ENCODE data around the gene ZNF678. TPM values are rescaled to one million over a fixed set of nuclear protein-coding genes. Genes with fewer than 3 reads are reported as not detected.

Gene ZNF678
- total RNA-seq, 1 donor: 5.2 TPM

DNA sequence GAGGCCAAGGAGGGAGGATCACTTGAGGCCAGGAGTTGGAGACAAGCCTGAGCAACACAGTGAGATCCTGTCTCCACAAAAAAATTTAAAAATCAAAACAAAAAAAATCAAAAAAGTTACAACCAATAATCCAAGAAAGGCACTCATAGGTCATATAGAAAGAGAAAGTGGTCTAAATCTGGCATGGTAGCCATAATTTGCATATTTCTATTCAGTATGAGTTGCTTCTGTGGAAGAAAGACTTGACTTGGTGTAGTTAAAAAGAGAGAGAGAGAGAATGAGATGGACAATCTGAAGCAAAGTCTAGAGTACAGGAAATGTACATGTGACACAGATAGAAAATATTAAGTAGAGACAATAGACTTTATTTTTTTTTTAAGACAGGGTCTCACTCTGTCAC lies 149.3 kb downstream of the ZNF678 start:
- TF ChIP-seq, protein P1, sequence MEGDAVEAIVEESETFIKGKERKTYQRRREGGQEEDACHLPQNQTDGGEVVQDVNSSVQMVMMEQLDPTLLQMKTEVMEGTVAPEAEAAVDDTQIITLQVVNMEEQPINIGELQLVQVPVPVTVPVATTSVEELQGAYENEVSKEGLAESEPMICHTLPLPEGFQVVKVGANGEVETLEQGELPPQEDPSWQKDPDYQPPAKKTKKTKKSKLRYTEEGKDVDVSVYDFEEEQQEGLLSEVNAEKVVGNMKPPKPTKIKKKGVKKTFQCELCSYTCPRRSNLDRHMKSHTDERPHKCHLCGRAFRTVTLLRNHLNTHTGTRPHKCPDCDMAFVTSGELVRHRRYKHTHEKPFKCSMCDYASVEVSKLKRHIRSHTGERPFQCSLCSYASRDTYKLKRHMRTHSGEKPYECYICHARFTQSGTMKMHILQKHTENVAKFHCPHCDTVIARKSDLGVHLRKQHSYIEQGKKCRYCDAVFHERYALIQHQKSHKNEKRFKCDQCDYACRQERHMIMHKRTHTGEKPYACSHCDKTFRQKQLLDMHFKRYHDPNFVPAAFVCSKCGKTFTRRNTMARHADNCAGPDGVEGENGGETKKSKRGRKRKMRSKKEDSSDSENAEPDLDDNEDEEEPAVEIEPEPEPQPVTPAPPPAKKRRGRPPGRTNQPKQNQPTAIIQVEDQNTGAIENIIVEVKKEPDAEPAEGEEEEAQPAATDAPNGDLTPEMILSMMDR (IDR thresholded peaks at IDR 0.05; ENCODE audit: insufficient read depth, low read depth, low read length): no peak
- no peak for DNase-seq (ENCODE audit: low read depth)
- H3K4me3 ChIP-seq (ENCODE audit: low read depth, low read length): no peak overlapping the region

DNA sequence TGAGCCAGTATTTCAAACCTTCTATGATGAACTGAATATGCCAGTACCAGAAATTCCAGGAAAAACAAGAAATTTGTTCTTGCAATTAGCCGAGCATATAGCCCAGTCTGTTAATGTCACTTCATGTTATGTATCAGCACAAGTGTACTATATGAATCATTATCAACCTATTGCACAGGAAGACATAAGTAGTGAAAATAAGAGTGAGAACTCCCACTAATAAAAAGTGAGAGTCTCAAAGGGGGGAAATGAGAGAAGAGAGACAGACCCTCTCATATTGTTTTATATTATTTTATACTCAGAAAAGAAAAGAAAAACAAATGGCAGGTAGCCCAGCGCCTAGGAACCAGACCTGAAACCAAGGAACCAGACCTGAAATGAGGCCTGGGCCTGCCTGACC lies 155.6 kb downstream of the ZNF678 start:
- TF ChIP-seq, protein P1 (IDR thresholded peaks at IDR 0.05; ENCODE audit: insufficient read depth, low read depth, low read length): no peak
- DNase-seq (ENCODE audit: low read depth): no peak
- H3K4me3 ChIP-seq (ENCODE audit: low read depth, low read length): no peak overlapping the region

- TF ChIP-seq, protein P1 (IDR thresholded peaks at IDR 0.05; ENCODE audit: insufficient read depth, low read depth, low read length): no peak
- no peak overlapping the region for H3K4me3 ChIP-seq (ENCODE audit: low read depth, low read length)
- no peak for DNase-seq (ENCODE audit: low read depth)
Observed at GRCh38 chr1:227723474-227723873, 160.1 kb downstream of the ZNF678 start.

GRCh38 chr1:227725046-227725445 lies 161.7 kb downstream of the ZNF678 start:
- TF ChIP-seq, protein P1 (IDR thresholded peaks at IDR 0.05; ENCODE audit: insufficient read depth, low read depth, low read length): no peak
- no peak for DNase-seq (ENCODE audit: low read depth)
- H3K4me3 ChIP-seq (ENCODE audit: low read depth, low read length): no peak overlapping the region

GRCh38 chr1:227726318-227726717 lies 163.0 kb downstream of the ZNF678 start:
- H3K4me3 ChIP-seq (ENCODE audit: low read depth, low read length): no peak overlapping the region
- no peak for DNase-seq (ENCODE audit: low read depth)
- TF ChIP-seq, protein P1 (IDR thresholded peaks at IDR 0.05; ENCODE audit: insufficient read depth, low read depth, low read length): no peak

Small RNAs within 50 kb of the gene (small RNA-seq; reads per million reads assigned to genes)
- 0.94 reads per million, percentile 7 among the genes with 10 or more reads in this experiment for gene RNA5SP77

Other genes starting within 250 kb of the ZNF678 start
- 112 and 113 TPM in 2 replicates for gene CDC42BPA, start 245.1 kb upstream of the ZNF678 start, total RNA-seq
- 25.5 and 32.5 TPM in 2 replicates for gene JMJD4, start 171.7 kb downstream of the ZNF678 start, total RNA-seq
- gene SNAP47, start 171.9 kb downstream of the ZNF678 start, total RNA-seq: 51.9 and 58.3 TPM in 2 replicates

Measured in fibroblast of villous mesenchyme (primary cell).